OCI-LY7 (cell line): ENCODE results near the gene TAF1C. TPM values are rescaled to one million over a fixed set of nuclear protein-coding genes. Genes with fewer than 3 reads are reported as not detected.

Experiments used
- BruUV-seq: library from RNA; stranded (reverse); fragments of 400-500 nt; replicated peaks from 2 replicates; lab custom pipeline; 2021; lab: Mats Ljungman, UMichigan
- CTCF ChIA-PET: fragments of 300-600 bp; sonication (Branson Sonifier 250); formaldehyde crosslinking; loops from one replicate; lab custom pipeline; 2022; ENCODE audit warnings: antibody characterized with exemption; ENCODE audit not compliant: unreplicated experiment; lab: Charles Lee
- POLR2A ChIA-PET: fragments of 300-600 bp; sonication (Branson Sonifier 250); formaldehyde crosslinking; loops from one replicate; lab custom pipeline; 2022; ENCODE audit warnings: antibody characterized with exemption; lab: Charles Lee
- DNase-seq: peaks from one replicate; pipeline ENCODE4 v3.0.0-alpha.2; 2015; ENCODE audit warnings: low spot score
- H2AFZ ChIP-seq: fragments of 200-600 bp; sonication (generic), shearing (Covaris generic); 2 replicates; pipeline ENCODE4 v1.6.1; 2014; ENCODE audit warnings: mild to moderate bottlenecking, antibody characterized with exemption, low read length, moderate library complexity
- H3K27ac ChIP-seq: fragments of 200-600 bp; sonication (generic); 2 replicates; pipeline ENCODE4 v1.5.1; 2014; ENCODE audit warnings: mixed run types, low read depth, mild to moderate bottlenecking, moderate library complexity, low read length, inconsistent platforms; ENCODE audit not compliant: poor library complexity, severe bottlenecking
- H3K36me3 ChIP-seq: fragments of 200-600 bp; sonication (generic); 2 replicates; pipeline ENCODE4 v1.6.1; 2014; ENCODE audit warnings: mild to moderate bottlenecking, antibody characterized with exemption, low read length, moderate library complexity, mixed read lengths; ENCODE audit not compliant: insufficient read depth
- H3K4me1 ChIP-seq: fragments of 200-600 bp; sonication (generic); 2 replicates; pipeline ENCODE4 v1.5.1; 2014; ENCODE audit warnings: mild to moderate bottlenecking, low read length; ENCODE audit not compliant: insufficient read depth, poor library complexity, severe bottlenecking
- H3K4me2 ChIP-seq: fragments of 200-600 bp; sonication (generic); 2 replicates; pipeline ENCODE4 v1.6.1; 2014; ENCODE audit warnings: mild to moderate bottlenecking, low read length
- H3K4me3 ChIP-seq: fragments of 200-600 bp; sonication (generic); 2 replicates; pipeline ENCODE4 v1.5.1; 2014; ENCODE audit warnings: mild to moderate bottlenecking, low read depth, low read length; ENCODE audit not compliant: poor library complexity, severe bottlenecking
- H3K79me2 ChIP-seq: fragments of 200-600 bp; sonication (generic); 2 replicates; pipeline ENCODE4 v1.6.1; 2016; ENCODE audit warnings: low read depth, mild to moderate bottlenecking, low read length, moderate library complexity, mixed read lengths; ENCODE audit not compliant: insufficient read depth
- H3K9me2 ChIP-seq: fragments of 200-600 bp; sonication (generic); 2 replicates; pipeline ENCODE4 v1.6.1; 2016; ENCODE audit warnings: mild to moderate bottlenecking, low read length, mixed read lengths; ENCODE audit not compliant: insufficient read depth
- H3K9me3 ChIP-seq: fragments of 200-600 bp; sonication (generic); 2 replicates; pipeline ENCODE4 v1.6.1; 2014; ENCODE audit warnings: mild to moderate bottlenecking, mixed run types, low read length, mixed read lengths
- H4K20me1 ChIP-seq: fragments of 200-600 bp; sonication (generic); 2 replicates; pipeline ENCODE4 v1.6.1; 2014; ENCODE audit warnings: mild to moderate bottlenecking, antibody characterized with exemption, low read length, moderate library complexity, mixed read lengths; ENCODE audit not compliant: insufficient read depth
- EZH2phosphoT487 ChIP-seq: fragments of 200-600 bp; sonication (generic); IDR thresholded peaks from 2 replicates; pipeline ENCODE4 v1.6.1; 2018; ENCODE audit warnings: low read depth, borderline replicate concordance, mild to moderate bottlenecking, mixed run types, antibody characterized with exemption, low read length, moderate library complexity, mixed read lengths
- intact Hi-C: fragments of 100-400 bp; cut with micrococcal nuclease; formaldehyde crosslinking; loops from one replicate; pipeline ENCODE4 v1.10.0; 2022; ENCODE audit not compliant: unreplicated experiment
- total RNA-seq, 2 experiments: library from RNA; depleted of rRNA in 1 of 2; stranded (reverse); fragments of >200 nt in 1 of 2; shearing (Covaris generic) in 1 of 2; gene quantifications; 2 replicates each; pipeline ENCODE4 v1.2.3, GENCODE V29; 2014 to 2022
- TF ChIP-seq, protein P1 (sequence below): fragments of 200-600 bp; sonication (generic); conservative IDR thresholded peaks from 2 replicates; pipeline ENCODE4 v1.5.1; 2014; ENCODE audit warnings: mild to moderate bottlenecking, antibody characterized with exemption, low read length, moderate library complexity, mixed read lengths

Gene TAF1C
- total RNA-seq, 2 experiments from 2014 or later, result 64.6 to 66.1 TPM

DNA sequence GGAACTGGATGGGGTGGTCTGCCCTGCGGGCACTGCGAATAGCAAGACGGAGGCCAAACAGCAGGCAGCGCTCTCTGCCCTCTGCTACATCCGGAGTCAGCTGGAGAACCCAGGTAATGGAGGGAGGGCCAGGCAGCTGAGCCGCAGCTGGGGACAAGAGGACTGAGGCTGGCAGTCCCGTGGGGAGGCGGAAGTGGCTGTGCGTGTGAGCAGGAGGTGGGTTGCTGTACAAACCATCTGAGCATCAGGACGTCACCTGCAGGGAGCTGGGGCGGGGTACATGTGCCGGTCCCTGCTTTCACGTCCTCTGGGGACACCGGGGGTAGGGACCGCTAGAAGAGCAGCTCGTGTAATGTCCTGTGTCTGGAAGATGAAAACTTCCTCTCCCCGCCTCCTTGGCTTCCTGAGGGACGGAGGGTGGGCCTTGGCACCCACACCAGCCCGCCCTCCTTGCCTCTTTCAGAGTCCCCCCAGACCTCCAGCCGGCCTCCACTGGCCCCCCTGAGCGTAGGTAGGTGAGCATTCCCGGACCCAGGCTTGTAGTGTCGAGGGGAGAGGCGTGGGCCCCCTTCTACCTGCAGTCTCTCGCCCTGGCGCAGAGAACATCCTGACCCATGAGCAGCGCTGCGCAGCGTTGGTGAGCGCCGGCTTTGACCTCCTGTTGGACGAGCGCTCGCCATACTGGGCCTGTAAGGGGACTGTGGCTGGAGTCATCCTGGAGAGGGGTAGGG lies 7.8 kb upstream of the TAF1C start:
- H2AFZ ChIP-seq, result no peak overlapping the region
- H3K4me2 ChIP-seq, result no peak overlapping the region; the same call in 1 of the 2 replicates
- no peak overlapping the region for H3K4me3 ChIP-seq
- H4K20me1 ChIP-seq, result no peaks in the 10 kb centered on the region
- H3K79me2 ChIP-seq, result no peaks in the 10 kb centered on the region
- ChIA-PET CTCF (no interaction called here), POLR2A (interaction anchor here (0.6 kb wide), 1 partner anchor 633 kb away, joined by 5 read pairs; no protein-coding TSS in a partner anchor)
- no peak for TF ChIP-seq EZH2phosphoT487
- TF ChIP-seq, protein P1, sequence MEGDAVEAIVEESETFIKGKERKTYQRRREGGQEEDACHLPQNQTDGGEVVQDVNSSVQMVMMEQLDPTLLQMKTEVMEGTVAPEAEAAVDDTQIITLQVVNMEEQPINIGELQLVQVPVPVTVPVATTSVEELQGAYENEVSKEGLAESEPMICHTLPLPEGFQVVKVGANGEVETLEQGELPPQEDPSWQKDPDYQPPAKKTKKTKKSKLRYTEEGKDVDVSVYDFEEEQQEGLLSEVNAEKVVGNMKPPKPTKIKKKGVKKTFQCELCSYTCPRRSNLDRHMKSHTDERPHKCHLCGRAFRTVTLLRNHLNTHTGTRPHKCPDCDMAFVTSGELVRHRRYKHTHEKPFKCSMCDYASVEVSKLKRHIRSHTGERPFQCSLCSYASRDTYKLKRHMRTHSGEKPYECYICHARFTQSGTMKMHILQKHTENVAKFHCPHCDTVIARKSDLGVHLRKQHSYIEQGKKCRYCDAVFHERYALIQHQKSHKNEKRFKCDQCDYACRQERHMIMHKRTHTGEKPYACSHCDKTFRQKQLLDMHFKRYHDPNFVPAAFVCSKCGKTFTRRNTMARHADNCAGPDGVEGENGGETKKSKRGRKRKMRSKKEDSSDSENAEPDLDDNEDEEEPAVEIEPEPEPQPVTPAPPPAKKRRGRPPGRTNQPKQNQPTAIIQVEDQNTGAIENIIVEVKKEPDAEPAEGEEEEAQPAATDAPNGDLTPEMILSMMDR, result no peak
- no peaks in the 10 kb centered on the region for H3K36me3 ChIP-seq
- no peak overlapping the region for H3K27ac ChIP-seq
- intact Hi-C loops, result no loop called here
- no TSS peak for BruUV-seq
- H3K4me1 ChIP-seq, result no peaks in the 10 kb centered on the region
- no peaks in the 10 kb centered on the region for H3K9me3 ChIP-seq
- H3K9me2 ChIP-seq, result no peaks in the 10 kb centered on the region
- DNase-seq, result no peak

GRCh38 chr16:84194018-84194417 lies 7.2 kb upstream of the TAF1C start:
- DNase-seq, result no peak
- H3K9me2 ChIP-seq, result no peaks in the 10 kb centered on the region
- H3K4me3 ChIP-seq, result no peak overlapping the region
- ChIA-PET CTCF (no interaction called here), POLR2A (no interaction called here)
- no peak for TF ChIP-seq EZH2phosphoT487
- TF ChIP-seq, protein P1, result no peak
- no peaks in the 10 kb centered on the region for H4K20me1 ChIP-seq
- H3K27ac ChIP-seq, result no peak overlapping the region
- H3K9me3 ChIP-seq, result no peaks in the 10 kb centered on the region
- H3K4me1 ChIP-seq, result no peaks in the 10 kb centered on the region
- no TSS peak for BruUV-seq
- no peak overlapping the region for H2AFZ ChIP-seq
- no peaks in the 10 kb centered on the region for H3K36me3 ChIP-seq
- H3K79me2 ChIP-seq, result no peaks in the 10 kb centered on the region
- intact Hi-C loops, result no loop called here
- no peak overlapping the region; the same call in 1 of the 2 replicates for H3K4me2 ChIP-seq

- Histone ChIP-seq H4K20me1 (no peaks in the 10 kb centered on the region), H3K4me3 (no peak overlapping the region), H3K9me3 (no peaks in the 10 kb centered on the region), H2AFZ (no peak overlapping the region), H3K36me3 (no peaks in the 10 kb centered on the region), H3K4me1 (no peaks in the 10 kb centered on the region), H3K79me2 (no peaks in the 10 kb centered on the region), H3K27ac (no peak overlapping the region), H3K4me2 (no peak overlapping the region), H3K9me2 (no peaks in the 10 kb centered on the region)
- CTCF ChIA-PET, result no interaction called here
- intact Hi-C loops, result no loop called here
- TF ChIP-seq, protein P1, result no peak
- TF ChIP-seq EZH2phosphoT487, result no peak
- no TSS peak for BruUV-seq
- POLR2A ChIA-PET, result no interaction called here
- DNase-seq, result no peak
Measured at GRCh38 chr16:84193480-84193879, 6.6 kb upstream of the TAF1C start.
